ENCODE results near the gene ZDHHC14.

The ZDHHC14 gene

DNA sequence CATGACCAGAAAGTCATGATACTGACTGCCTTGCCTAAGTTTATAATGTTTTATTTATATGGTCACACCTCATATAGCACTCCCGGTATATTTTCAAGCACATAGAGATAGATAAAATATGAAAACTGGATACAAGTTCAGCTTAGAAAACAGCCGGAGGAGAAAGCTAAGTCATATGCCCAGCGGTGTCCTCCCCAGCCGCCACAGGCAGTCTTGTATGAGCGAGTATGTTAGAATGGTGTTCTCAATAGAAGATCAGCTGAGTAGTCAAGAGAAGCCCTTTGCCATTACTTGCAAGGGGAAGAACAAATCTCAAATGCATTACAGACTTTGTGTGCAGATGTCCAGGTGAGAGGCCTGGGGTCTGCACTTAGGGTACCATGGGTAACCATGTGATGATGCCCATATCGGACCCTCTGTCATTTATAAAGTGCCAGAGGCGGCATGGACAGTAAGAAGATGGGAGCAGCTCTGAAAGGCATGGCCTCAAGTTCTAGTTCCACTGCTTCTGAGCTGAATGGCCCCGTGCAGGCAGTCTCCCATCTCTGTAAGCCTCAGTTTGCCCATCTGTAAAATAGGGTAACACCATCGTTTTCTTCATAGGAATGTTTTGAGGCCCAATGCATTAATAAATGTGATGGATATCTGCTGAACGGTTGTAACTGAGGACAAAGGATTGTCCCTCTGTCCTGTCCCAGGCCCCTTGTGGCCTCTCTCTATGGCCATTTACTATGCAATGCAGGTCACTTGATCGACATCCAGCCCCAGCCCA lies 246.4 kb downstream of the ZDHHC14 start:
- Mint-ChIP-seq H3K9me3 (no peaks in the 10 kb centered on the region), H3K4me1 (peaks cover 8% of the 10 kb centered on the region), H3K27me3 (no peaks in the 10 kb centered on the region), H3K27ac (no peak overlapping the region), H3K4me3 (no peak overlapping the region), H3K36me3 (no peaks in the 10 kb centered on the region)

DNA sequence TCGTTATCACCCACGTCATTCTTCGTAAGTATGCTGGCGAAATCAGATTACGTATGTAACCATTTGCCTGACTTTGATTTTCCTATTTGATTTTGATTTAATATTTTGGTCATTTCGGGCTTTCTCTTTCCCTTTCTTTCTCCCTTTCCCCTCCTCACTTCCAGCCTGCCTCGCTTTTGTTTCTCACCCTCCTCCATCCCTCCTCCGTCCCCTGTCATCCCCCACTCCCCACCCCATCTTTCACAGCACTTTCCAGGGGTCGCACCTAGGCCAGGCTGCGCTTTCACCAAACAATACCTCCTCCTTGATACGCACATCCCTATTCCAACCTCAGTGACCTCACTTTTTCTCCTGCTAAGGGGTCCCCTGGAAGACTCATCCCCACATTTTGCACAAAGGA lies 247.5 kb downstream of the ZDHHC14 start:
- Mint-ChIP-seq H3K9me3 (no peaks in the 10 kb centered on the region), H3K36me3 (no peaks in the 10 kb centered on the region)

DNA sequence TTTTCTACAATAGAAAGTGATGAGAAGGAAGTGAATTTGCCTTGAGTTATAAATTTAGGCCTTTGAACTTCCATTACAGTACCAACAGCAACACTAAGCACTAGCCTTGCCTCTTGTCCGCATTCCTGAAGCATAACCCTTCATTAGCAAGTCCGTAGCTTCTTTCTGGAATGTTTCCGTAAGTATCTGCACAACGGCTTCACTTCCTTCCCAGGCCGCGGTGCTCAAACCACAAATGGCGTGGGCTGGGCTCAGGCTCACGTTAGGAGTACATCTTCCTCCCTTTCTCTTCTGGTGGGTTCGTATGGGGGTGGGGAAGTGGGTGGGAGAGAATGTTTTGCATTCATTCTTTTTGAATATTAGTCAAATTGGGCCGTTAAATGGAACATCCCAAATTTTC lies 248.2 kb downstream of the ZDHHC14 start:
- Mint-ChIP-seq H3K4me1 (peaks cover 8% of the 10 kb centered on the region), H3K27me3 (no peaks in the 10 kb centered on the region), H3K36me3 (no peaks in the 10 kb centered on the region), H3K27ac (no peak overlapping the region), H3K9me3 (no peaks in the 10 kb centered on the region), H3K4me3 (no peak overlapping the region)

More for the DNA sequence above, 247.5 kb downstream of the ZDHHC14 start:
- no peak overlapping the region for H3K27ac Mint-ChIP-seq
- H3K4me3 Mint-ChIP-seq, result no peak overlapping the region
- peaks cover 8% of the 10 kb centered on the region for H3K4me1 Mint-ChIP-seq
- H3K27me3 Mint-ChIP-seq, result no peaks in the 10 kb centered on the region

DNA sequence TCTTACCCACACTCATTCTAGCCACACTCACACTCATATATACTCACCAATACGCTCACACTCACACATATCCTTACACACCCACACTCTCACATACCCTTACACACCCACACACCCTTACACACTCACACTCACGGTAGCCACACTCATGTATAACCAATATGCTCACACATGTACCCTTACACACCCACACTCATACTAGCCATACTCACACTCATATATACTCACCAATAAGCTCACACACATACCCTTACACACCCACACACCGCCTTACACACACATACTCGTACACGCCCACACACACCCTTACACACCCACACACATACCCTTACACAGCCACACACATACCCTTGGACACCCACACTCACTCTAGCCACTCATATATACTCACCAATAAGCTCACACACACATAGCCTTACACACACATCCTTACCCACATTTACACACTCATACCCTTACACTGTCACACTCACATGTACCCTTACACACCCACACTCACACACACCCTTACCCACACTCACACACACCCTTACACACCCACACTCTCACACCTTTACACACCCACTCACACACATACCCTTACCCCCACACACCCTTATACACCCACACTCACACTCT lies 249.6 kb downstream of the ZDHHC14 start:
- no peaks in the 10 kb centered on the region for H3K36me3 Mint-ChIP-seq
- peaks cover 8% of the 10 kb centered on the region for H3K4me1 Mint-ChIP-seq
- H3K27ac Mint-ChIP-seq, result no peak overlapping the region
- H3K9me3 Mint-ChIP-seq, result no peaks in the 10 kb centered on the region
- H3K4me3 Mint-ChIP-seq, result no peak overlapping the region
- no peaks in the 10 kb centered on the region for H3K27me3 Mint-ChIP-seq

DNA sequence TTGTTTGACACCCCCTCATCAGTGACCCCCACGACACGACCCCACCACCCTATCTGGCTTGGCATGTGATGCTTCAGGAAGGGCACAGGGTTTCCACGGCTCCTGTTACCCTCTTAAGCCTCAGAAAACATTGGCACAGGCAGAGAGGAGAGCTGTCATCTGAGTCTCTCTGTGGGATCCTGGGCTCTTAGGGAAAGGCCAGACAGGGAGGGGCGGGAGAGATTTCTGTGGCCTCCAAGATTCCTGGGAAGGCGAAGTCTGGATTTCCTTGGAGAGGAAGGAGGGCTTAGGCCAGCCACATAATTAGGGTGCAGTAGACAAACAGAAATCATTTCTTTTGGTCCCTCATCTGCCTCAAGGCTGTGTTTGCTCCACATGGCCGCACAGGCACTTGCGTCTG lies 250.4 kb downstream of the ZDHHC14 start:
- Mint-ChIP-seq H3K36me3 (no peaks in the 10 kb centered on the region), H3K27ac (no peak overlapping the region), H3K27me3 (no peaks in the 10 kb centered on the region), H3K9me3 (no peaks in the 10 kb centered on the region), H3K4me3 (no peak overlapping the region), H3K4me1 (peaks cover 8% of the 10 kb centered on the region)

GRCh38 chr6:157631838-157632614 lies 251.0 kb downstream of the ZDHHC14 start:
- no peak overlapping the region for H3K4me3 Mint-ChIP-seq
- H3K27me3 Mint-ChIP-seq, result no peaks in the 10 kb centered on the region
- no peaks in the 10 kb centered on the region for H3K9me3 Mint-ChIP-seq
- no peaks in the 10 kb centered on the region for H3K36me3 Mint-ChIP-seq
- H3K4me1 Mint-ChIP-seq, result peaks cover 8% of the 10 kb centered on the region
- no peak overlapping the region for H3K27ac Mint-ChIP-seq

DNA sequence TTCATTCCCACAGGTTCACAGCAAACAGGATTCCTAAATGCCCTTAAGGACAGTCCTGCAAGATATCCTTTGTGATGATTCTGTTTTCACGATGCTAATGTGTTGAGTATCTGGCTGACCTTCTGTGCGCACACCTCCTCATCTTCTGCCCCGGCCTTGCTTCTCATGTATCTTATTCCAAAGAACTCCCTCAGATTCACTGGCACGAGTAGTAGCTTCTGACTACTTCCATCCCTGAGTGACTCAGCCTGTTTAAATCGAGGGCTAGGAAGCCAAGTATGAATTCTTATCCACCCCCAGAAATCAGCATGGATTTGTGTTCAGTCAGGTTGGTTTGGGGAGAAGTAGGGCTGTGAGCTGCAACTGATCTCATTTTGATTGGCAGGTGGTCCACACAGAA lies 251.8 kb downstream of the ZDHHC14 start:
- Mint-ChIP-seq H3K4me1 (peaks cover 8% of the 10 kb centered on the region), H3K36me3 (no peaks in the 10 kb centered on the region), H3K9me3 (no peaks in the 10 kb centered on the region), H3K27ac (no peak overlapping the region), H3K4me3 (no peak overlapping the region), H3K27me3 (no peaks in the 10 kb centered on the region)

DNA sequence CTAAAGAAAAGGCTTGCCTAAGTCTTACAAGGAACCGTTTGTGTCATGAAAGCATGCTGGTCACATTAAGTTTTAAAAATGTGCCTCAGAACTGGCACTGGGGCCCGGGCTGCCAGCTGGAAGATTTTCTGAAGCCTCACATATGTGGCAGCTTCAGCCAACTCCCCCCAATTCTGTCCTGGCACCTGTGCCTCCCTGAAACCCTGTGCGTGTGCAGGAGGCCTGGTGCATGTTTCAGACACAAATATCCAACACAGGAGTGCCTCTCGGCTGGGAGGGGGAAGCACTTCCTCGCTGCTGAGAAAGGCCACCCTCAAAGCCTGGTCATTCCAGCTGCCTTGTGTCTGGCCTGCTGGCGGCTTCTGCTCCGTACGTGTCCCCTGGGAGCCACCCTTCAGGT lies 253.6 kb downstream of the ZDHHC14 start:
- Mint-ChIP-seq H3K4me1 (peaks cover 3% of the 10 kb centered on the region), H3K27me3 (no peaks in the 10 kb centered on the region), H3K36me3 (no peaks in the 10 kb centered on the region), H3K27ac (no peak overlapping the region), H3K9me3 (no peaks in the 10 kb centered on the region), H3K4me3 (no peak overlapping the region)

GRCh38 chr6:157635388-157636244 lies 254.6 kb downstream of the ZDHHC14 start:
- no peaks in the 10 kb centered on the region for H3K4me1 Mint-ChIP-seq
- no peaks in the 10 kb centered on the region for H3K36me3 Mint-ChIP-seq
- H3K27me3 Mint-ChIP-seq, result no peaks in the 10 kb centered on the region
- H3K9me3 Mint-ChIP-seq, result no peaks in the 10 kb centered on the region
- H3K27ac Mint-ChIP-seq, result no peak overlapping the region
- H3K4me3 Mint-ChIP-seq, result no peak overlapping the region

GRCh38 chr6:157637516-157637915 lies 256.5 kb downstream of the ZDHHC14 start:
- H3K27ac Mint-ChIP-seq, result no peak overlapping the region
- H3K4me3 Mint-ChIP-seq, result no peak overlapping the region
- no peaks in the 10 kb centered on the region for H3K36me3 Mint-ChIP-seq
- no peaks in the 10 kb centered on the region for H3K9me3 Mint-ChIP-seq
- H3K4me1 Mint-ChIP-seq, result no peaks in the 10 kb centered on the region
- H3K27me3 Mint-ChIP-seq, result no peaks in the 10 kb centered on the region

GRCh38 chr6:157637941-157638662 lies 257.1 kb downstream of the ZDHHC14 start:
- no peak overlapping the region for H3K4me3 Mint-ChIP-seq

DNA sequence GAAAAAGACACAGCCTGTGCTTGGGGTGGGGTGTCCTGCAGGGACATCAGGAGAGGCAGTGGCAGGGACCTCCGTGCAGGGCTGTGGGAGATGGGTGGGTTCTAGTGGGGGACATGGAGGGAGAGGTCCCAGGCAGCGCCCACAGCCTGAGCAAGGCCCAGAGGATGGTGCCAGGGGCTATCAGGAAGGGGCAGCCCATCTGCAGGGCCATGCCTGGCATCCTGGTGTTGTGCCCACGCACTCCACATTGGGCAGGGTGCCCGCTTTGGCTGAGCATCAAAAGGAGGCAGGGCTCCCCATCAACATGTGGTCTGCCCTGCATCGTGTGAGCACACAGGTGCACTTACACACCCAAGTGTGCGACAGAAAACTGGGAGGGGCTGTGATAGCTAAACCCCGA lies 257.8 kb downstream of the ZDHHC14 start:
- H3K4me3 Mint-ChIP-seq, result no peak overlapping the region
- H3K4me1 Mint-ChIP-seq, result no peaks in the 10 kb centered on the region
- no peaks in the 10 kb centered on the region for H3K36me3 Mint-ChIP-seq
- H3K9me3 Mint-ChIP-seq, result no peaks in the 10 kb centered on the region
- no peaks in the 10 kb centered on the region for H3K27me3 Mint-ChIP-seq
- H3K27ac Mint-ChIP-seq, result no peak overlapping the region

More at GRCh38 chr6:157637941-157638662, 257.1 kb downstream of the ZDHHC14 start:
- no peaks in the 10 kb centered on the region for H3K9me3 Mint-ChIP-seq
- no peak overlapping the region for H3K27ac Mint-ChIP-seq
- no peaks in the 10 kb centered on the region for H3K27me3 Mint-ChIP-seq
- no peaks in the 10 kb centered on the region for H3K36me3 Mint-ChIP-seq
- H3K4me1 Mint-ChIP-seq, result no peaks in the 10 kb centered on the region

- Mint-ChIP-seq H3K4me3 (no peak overlapping the region), H3K27ac (no peak overlapping the region), H3K36me3 (no peaks in the 10 kb centered on the region), H3K27me3 (no peaks in the 10 kb centered on the region), H3K4me1 (no peaks in the 10 kb centered on the region), H3K9me3 (no peaks in the 10 kb centered on the region)
These were observed 259.9 kb downstream of the ZDHHC14 start for GRCh38 chr6:157640746-157641451.

DNA sequence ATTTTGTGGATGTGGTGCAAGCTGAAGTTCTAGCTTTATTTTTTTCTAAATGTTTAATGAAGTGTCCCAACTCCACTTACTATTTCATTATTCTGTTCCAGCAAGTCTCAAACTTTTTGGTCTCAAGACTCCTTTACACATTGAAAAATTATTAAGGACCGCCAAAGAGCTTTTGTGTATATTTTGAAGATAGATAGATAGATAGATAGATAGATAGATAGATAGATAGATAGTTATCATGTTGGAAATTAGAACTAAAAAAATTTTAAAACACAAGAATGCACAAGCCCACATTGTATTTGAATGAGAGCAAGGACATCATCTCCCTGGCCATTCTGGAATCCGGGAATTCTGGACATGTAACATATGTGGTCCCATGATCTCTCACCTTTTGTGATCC lies 260.8 kb downstream of the ZDHHC14 start:
- no peaks in the 10 kb centered on the region for H3K36me3 Mint-ChIP-seq
- no peak overlapping the region for H3K4me3 Mint-ChIP-seq
- no peak overlapping the region for H3K27ac Mint-ChIP-seq
- H3K9me3 Mint-ChIP-seq, result no peaks in the 10 kb centered on the region
- no peaks in the 10 kb centered on the region for H3K27me3 Mint-ChIP-seq
- no peaks in the 10 kb centered on the region for H3K4me1 Mint-ChIP-seq

Data from activated naive CD4-positive, alpha-beta T cell treated with anti-CD3 and anti-CD28 coated beads, Interleukin-2, amount 50 U/mL, for 24 hours (primary cell).